A549 (cell line): ENCODE results near the gene ARHGAP30.

Experiments used
- EHMT2 ChIP-seq: fragments of 200-600 bp; sonication (generic); IDR thresholded peaks from 2 replicates; pipeline ENCODE4 v1.6.1; 2016; ENCODE audit warnings: antibody characterized with exemption, low read depth, mild to moderate bottlenecking, moderate library complexity
- TF ChIP-seq, protein P1 (sequence below): fragments of >200 bp; sonication (Bioruptor Twin); formaldehyde crosslinking; IDR thresholded peaks from 3 replicates; pipeline ENCODE4 v1.5.1; 2016

DNA sequence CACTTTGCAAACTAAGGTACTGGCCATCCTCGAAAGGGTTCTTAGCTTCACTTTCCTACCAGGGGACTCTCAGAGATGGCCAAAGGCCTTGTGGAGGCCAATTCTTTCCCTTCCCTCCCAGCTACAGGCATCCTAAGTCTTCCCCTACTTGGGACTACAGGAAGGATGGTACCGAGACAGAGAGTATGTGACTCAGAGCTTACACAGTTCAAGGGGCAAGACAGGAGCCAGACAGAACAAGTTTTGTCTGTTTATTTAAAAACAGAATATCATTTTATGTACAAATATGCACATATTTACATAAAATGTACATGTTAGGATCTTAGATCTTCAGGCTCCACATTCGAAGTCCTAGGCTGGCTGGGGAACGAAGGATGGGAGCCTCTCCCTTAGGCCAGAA lies 1.1 kb upstream of the ARHGAP30 start:
- TF ChIP-seq, protein P1, sequence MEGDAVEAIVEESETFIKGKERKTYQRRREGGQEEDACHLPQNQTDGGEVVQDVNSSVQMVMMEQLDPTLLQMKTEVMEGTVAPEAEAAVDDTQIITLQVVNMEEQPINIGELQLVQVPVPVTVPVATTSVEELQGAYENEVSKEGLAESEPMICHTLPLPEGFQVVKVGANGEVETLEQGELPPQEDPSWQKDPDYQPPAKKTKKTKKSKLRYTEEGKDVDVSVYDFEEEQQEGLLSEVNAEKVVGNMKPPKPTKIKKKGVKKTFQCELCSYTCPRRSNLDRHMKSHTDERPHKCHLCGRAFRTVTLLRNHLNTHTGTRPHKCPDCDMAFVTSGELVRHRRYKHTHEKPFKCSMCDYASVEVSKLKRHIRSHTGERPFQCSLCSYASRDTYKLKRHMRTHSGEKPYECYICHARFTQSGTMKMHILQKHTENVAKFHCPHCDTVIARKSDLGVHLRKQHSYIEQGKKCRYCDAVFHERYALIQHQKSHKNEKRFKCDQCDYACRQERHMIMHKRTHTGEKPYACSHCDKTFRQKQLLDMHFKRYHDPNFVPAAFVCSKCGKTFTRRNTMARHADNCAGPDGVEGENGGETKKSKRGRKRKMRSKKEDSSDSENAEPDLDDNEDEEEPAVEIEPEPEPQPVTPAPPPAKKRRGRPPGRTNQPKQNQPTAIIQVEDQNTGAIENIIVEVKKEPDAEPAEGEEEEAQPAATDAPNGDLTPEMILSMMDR = no peak
- no peak for TF ChIP-seq EHMT2
